ENCODE results near the gene WT1.

Gene WT1

DNA sequence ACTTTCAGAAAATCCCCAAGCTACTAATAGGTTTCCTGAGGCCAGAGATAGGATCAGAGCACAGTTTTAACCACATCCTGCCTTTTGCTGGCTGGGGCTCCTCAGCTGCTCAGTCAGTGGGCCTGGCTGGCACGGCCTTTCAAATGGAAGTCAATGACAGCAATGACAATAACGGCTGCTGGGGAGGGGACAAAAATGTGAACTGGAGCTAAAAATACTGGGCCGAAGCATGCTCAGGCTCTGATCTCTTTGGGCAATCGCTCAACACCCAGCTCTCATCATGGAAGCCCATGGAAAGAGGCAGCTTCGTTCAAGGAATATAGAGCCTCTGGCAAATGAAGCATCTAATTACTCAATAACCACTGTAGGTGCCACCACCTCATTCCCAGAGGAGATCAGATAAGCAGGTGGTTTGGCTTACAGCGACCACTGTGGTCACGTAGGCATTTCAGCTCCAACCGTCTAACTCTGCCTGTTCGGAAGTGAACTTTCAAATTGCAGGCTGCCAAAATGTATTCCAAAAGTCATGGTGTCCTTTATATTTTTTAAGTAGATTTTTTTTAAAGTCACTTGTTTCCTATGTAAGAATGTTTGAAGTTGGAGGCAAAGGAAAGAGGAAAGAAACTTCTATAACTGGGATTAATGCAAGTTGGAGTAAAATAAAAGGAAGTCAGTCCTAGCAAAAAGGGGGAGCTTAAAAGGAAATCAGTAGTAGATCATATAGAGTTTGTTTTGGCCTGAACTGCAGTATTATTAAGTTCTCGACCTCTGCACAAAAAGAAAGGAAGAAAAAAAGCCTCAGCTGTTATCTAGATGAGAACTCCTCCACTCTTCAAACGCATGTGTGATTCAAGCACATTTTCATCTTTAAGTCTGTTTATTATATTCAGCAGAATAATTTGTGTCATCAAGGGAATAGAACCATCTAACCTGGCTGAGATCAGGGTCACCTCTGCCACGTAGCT lies 14.1 kb downstream of the WT1 start:
- DNase-seq, result peak; percentile 76

DNA sequence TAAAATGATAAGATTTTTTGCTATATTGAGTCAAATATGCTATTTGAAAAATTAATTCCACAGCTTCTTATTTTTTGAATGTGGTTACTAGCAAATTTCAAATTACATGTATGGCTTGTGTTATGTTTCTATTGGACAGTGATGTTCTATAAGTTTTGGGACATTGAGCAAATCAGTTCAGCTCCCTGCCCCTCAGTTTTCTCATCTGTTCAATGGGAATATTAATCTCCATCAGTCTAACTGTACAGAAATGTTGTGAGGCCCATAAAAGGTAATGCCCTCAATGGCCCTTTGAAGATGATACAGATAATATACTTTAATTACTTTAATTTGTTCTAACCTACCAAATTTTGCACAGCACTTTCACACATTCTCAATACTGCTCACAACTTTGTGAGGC lies 15.2 kb downstream of the WT1 start:
- no peak for DNase-seq

DNA sequence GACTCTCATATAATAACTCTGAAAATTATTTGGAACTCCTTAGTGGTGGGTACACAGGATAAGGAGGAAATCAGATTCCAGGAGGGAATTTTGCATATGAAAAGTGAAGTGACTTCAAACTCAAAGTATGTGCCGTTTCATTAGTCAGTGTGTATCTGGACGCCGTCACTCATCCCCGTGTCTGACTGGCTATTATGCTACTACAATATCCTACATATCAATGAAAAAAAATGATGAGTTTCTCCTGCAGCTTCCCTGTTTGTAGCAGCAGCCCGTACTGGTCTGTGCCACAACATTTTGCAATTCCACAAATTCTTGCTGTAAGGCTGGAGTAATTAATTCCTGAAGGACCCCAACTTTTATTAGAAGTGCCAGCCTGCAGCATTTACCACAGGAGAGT lies 16.5 kb downstream of the WT1 start:
- DNase-seq, result no peak

DNA sequence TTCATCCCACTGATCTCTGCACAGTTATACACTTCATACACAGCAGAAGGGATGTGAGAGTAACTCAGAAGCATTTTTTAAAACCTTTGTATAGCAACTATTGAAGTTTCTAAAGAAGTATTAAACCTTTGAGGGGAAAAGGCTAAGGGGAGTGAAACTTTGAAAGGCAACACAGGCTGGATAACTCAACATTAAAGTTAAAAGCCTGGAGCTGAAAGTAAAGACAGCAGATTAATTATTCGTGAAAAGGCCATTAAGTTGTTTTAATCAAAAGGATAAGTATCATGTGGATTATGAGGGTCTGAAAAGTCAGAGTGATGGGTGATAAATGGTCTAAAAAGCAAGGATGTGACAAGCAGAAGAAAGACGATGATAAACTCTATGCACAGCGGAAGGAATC lies 17.5 kb downstream of the WT1 start:
- DNase-seq, result no peak

DNA sequence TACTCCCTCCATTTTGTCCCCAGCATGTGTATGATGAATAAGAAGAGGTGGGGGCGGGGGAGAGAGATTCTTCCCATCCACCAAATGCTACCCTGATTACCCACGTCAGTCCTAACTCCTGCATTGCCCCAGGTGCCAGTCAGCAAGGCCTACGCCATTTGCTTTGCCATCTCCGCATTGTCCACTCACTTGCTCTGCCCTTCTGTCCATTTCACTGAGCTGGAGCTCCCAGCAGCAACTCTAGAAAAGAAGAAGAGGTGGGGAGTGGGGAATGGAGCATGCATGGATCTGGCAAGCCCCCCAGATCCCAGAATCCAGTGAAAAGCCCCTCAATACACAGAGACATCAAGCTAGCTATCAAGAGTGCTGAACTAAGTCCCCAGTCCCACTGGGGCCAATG lies 19.0 kb downstream of the WT1 start:
- no peak for DNase-seq

DNA sequence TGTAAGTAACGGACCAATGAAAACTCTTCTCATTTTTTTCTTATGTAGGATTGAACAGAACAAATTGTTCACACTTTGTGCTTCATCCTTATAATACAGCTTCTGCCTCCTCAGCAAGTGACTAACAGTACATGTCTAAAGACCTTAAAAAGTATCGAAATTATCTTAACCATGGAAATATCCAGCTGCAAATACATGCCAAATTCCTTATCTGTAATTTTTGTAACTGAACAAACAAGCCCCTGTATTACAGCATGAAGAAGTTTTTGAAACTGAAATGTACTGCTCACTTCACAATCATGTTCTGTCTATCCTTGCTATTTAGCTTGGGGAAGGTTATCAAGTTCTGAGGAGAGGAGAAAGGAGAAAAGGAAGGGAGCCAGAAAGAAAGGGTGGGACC lies 20.4 kb downstream of the WT1 start:
- no peak for DNase-seq

DNA sequence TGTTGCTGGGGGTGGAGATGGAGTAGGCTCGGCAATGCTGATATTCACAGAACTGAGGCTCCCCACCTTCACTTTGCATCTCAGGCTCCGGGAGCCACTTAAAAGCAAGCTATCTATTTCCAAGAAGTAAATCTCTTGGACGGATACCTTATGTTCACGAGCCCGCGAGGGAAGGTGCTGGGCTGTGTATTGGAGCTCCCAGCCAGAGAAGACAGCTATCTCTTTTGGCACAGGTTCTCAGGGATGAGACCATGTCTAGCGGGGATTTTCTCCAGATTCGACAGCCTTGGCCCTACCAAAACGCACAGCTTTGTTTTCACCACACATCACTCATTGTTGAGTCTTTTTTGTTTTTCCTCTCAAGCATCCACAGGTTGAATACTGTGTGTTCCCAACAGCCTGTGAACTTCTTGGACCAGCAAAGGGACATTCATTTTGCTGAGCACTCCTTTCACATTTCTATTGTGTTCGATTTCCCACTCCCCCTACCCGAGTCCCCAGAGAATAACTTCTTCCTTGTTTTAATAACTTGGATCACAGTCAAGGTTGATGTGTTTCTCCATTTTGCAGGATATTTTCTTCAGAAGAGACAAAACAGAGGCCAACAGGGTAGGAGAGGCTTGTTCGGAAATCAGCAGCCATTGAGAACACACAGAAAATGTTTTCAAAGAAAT lies 23.3 kb downstream of the WT1 start:
- no peak for DNase-seq

DNA sequence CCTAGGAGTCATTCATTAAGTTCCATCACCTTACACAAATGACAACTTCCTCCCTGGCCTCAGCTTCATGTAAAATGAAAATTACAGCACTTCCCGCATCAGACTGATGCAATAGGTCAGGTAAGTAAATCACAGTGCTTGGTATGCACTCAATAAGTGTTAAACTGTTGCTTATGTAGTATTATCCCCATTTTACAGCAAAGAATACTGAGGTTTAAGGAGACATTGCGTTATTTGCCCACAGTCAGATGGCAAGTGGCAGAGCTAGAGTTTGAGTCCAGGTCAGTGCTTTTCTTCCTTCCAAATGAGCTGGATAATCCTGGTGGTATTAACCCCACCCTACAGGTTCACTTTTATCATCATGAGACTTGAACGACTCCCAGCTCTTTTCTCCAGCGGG lies 29.7 kb downstream of the WT1 start:
- DNase-seq, result no peak

DNA sequence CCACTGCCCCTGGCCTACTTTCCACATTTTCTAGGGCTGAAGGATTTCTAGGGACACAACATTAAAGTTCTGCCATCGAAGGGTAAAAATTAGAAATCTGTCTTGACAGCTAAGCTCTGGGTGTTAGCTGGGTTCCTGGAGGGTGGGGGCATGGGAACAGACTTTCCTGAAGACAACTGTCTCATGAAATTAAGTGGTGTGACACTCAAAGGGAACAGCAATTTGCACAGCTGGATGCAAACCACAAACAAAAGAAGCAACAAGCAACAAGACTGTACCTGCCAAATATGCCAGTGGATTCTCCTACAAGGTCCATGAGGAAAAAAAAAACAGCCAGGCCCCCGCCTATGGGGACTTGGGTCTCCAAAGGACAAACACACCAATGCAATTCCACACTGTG lies 32.5 kb downstream of the WT1 start:
- no peak for DNase-seq

DNA sequence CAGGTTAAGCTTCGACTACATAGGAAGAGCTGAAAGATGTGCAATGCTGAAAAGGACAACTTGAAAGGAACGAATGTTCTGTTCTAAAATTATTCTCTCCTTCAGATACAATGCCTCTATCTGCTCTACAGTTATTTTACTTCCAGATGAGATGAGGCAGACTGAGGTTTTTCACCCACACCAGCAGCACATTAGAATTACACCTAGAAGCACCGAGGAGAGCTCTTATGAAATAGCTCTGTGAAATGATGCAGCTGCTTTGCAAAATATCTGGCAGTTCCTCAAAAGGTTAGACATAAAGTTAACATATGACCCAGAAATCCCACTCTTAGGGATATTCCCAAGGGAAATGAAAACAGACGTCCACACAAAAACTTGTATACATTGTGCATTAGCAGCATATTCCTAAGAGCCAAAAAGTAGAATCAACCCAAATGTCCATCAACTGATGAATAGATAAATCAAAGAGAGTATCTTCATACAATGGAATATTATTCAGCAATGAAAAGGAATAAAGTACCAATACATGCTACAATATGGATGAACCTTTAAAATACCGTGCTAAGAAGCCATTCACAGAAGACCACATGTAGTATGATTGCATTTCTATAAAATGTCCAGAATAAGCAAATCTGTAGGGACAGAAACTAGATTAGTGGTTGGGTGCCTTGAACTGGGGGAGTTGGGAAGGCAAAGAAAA lies 34.5 kb downstream of the WT1 start:
- no peak for DNase-seq

DNA sequence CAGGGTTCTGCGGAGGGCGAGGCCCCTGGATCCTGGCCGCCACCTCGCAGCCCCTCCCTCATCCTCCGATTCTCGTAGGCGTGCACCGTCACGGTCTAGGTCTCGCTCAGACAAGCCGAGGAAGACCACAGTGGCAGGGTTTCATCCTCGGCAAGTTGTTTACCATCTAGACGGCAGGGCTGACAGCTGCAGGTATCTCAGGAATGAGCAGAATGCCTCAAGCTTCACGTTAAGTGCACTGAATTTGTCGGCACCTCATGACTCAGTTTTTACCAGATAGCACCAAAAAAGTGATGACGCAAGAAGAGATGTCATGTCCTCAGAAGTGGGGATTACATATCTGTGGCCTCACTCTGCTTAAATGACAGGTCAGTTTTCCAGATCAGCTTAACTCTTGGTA lies 35.1 kb downstream of the WT1 start:
- DNase-seq, result no peak

DNA sequence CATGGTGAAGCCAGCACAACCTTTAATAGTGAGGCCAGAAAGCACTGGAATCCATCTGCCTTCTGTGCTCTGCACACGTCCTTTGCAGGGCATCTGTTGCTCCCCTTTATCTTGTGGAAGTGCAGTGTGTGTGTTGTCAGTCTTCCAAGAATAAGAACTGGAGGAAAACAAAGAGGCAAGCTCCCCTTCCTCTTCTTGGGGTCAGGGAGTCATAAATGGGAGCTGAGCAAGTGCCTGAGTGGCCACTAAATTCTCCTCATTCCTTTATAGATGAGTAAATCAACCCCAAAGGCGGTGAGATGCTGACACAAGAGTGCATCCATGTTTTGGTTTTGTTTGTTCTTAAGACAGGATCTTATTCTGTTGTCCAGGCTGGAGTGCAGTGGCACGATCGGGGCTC lies 38.3 kb downstream of the WT1 start:
- no peak for DNase-seq

DNA sequence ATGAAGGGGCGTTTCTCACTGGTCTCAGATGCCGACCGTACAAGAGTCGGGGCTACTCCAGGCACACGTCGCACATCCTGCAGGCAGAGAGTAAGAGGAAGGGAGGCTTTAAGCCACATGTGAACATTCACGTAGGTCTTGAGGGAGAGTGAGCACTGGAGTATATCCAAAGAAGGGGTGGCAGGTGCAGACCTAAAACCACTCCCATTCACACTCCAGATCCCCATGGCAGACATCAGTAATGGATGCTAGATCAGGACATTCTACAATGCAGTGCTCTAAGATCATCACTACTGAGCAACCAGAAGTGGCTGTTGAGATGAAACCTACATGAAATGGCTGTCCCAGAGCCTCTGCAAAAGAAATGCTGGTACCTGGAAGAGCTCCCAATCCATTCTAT lies 39.0 kb downstream of the WT1 start:
- no peak for DNase-seq

DNA sequence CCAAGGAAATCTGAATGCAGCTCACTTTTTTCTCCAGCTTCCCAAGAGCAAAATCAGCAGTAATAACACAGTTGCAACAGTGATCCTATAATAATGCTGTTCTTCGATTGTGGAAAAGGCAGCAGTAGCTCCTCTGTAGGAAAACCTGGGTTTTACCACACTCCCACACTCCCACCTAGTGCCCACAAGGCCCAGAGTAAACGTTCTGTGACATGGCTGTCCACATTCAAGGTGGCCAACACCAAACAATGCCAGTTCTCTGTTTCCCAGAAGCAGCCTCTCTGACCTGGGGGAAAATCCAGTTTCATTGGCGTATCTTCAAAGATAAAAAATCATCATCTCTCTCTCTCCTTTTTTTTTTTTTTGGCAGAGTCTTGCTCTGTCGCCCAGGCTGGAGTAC lies 40.2 kb downstream of the WT1 start:
- no peak for DNase-seq

DNA sequence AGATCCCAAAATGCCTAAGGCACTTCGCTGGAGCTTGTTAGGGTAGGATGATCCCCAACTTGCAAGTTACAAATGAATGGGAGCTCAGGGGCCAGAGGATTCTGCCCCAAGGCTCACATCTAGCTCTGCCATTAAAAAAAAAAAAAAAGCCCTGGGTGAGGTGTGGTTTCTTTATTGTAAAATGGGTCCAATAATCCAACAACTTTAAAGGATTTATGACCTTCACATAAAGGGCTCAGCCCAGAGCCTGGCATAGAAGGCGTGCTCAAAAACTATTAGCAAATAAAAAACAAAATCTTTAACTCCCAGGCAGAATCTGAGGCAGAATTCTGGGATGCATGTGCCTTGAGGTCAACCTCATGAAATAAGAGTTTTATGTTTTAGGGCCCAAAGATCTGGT lies 42.5 kb downstream of the WT1 start:
- DNase-seq, result no peak

DNA sequence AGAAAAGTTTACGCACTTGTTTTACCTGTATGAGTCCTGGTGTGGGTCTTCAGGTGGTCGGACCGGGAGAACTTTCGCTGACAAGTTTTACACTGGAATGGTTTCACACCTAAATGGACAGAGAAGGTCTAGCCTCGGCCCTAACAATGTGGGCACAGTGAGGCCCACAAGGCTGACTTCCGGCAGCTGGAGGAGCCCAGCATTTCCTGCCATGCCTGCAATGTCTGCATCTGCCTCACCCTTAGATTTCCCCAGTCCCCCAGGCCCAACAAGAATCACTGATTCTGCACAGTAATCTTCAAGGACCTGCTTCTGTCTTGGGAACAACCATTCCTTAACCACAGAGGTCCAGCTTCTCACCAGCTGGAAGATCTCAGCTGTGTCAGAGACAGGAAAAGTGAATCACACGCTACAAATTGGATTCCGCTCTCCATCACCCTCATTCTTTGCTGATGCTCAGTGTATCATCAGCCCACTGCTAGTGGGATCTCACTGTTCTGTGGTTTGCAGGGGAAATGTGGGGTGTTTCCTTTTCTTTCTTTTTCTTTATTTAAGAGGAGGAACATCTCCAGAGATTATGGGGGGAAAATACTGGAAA lies 43.3 kb downstream of the WT1 start:
- no peak for DNase-seq

DNA sequence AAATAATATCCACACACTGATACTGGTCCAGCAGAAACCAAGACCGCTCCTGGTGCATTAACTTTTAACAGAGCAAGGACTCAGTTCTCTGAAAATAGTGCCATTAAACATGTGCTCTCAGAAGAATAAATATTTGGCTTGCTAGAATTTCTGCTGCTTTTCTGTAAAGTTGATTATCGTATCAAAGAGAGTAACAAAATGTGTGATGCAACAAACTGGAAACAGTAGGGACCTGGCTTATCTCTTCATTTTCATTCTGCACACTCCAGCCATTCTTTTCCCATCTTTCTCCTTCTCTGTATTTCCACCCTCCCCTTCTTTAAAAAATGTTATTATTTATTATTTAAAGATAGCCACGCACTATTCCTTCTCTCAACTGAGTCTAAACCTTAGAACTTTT lies 43.9 kb downstream of the WT1 start:
- no peak for DNase-seq

DNA sequence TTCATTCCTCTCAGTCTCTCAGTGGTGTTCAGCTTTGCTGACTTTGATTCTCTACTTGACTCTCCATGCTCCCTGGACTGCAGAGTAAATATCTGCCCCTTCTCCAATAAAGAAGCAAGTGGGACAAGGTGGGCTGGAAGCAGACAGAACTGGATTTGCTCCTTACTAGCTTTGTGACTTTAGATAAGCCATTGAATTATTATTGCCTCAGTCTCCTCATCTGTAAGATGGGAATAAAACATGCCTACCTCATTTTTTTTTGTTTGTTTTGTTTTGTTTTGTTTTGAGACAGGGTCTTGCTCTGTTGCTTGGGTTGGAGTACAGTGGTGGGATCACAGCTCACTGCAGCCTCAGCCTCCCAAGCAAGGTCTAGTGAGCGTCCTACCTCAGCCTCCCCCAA lies 44.6 kb downstream of the WT1 start:
- no peak for DNase-seq

DNA sequence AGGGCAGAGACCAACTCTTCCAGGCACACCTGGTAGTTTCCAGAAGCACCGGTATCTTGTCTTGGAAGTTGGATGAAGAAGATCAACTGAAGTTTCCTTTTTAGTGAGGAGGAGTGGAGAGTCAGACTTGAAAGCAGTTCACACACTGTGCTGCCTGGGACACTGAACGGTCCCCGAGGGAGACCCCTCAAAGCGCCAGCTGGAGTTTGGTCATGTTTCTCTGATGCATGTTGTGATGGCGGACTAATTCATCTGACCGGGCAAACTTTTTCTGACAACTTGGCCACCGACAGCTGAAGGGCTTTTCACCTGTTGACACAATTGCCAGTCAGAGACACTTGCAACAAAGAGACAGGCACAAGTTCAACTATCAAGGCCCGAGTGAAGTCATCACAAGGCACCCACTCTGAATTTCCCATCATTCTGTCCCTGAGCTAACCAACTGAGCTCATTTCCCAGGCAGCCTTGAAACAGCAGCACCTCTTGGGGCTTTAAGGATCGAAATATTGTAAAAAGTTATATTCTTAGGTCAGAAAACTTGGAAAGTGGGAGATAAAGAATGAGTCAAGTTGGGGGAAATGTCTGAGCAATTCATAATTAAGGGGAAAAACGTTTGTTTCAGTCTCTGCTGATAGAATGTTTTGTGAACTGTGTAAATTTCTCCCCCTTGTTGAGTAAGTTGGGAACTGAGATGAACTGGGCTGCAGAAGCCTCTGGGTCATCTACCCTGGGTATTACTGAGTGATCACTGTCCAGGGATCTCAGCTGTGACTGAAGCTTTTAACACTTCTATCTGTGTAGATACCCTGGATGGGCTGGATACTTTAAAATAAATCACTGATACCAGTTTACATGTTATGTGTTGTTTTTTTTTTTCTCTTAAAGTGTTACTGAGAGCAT lies 46.2 kb downstream of the WT1 start:
- no peak for DNase-seq

DNA sequence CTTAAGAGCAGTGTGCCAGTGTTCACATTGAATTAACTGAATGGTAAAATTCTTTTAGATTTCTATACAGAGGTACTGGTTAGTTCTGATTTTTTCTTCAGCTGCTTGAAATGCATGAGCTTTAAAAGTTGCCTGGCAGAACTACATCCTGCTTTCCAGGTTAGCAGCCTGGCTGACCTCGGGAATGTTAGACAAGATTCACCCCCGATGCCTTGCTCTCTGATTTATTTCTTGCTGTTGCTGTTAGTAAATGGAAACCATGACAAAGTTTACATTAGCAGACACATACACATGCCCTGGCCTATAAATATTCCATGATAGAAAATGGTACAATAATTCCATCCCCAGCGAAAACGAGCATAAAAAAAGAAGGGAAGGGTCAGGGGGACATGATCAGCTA lies 47.0 kb downstream of the WT1 start:
- DNase-seq, result no peak

DNA sequence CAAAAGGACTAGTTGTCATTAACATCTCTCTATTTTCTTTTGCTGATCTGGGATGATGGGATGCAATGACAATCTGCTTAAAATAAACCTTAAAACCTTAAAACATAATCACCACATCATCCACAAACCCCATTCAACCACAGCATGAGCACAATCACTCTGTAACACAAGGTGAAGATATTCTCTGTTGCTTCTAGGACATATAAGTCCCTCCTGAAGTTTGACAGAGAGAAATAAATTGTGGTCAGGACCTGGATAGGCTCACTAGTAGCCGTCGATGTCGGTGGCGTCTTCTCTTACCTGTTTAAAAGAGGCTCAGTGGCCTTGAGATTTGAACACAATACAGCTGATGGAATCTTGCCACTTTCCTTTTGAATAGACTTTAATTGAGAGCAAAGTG lies 47.9 kb downstream of the WT1 start:
- DNase-seq, result no peak

DNA sequence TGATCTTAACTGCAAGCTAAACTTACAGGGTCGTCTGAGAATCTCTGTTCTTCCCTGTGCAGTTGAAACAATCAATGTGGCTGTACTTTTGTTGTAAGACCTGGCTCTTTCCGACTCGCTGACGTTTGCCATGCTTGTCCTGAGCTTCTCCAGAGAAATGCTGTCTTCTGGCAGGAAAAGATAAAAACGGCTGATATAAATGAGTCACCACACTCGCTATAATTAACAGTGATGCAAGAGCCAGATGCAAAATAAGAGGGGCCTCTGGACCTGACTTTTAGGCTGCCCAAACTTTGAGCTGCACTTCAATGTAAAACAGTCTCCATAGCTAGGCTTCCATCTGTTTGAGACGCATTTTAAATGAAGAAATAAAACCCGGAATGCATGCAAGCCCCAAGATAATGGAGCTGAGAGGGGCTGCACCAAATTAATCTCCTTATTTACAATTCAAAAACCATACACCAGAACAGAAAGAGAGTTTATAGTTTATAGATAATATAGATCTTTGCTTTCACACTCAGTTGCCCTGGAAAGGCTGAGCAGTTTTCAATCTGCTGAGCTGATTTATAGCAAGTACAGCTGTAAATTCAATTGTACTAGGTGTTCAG lies 48.5 kb downstream of the WT1 start:
- DNase-seq, result no peak
